GM21576 (cell line): Measurements from ENCODE around the gene SPATA45.

Experiments used
- ATAC-seq: cut with Tn5 transposase; IDR thresholded peaks from one replicate; pipeline ENCODE4 v1.9.1; 2021; ENCODE audit warnings: mild to moderate bottlenecking, moderate library complexity; ENCODE audit not compliant: unreplicated experiment

Gene SPATA45

GRCh38 chr1:212782422-212783154 lies 64.9 kb downstream of the SPATA45 start:
- no peak for ATAC-seq

GRCh38 chr1:212781225-212781624 lies 66.2 kb downstream of the SPATA45 start:
- ATAC-seq: no peak

DNA sequence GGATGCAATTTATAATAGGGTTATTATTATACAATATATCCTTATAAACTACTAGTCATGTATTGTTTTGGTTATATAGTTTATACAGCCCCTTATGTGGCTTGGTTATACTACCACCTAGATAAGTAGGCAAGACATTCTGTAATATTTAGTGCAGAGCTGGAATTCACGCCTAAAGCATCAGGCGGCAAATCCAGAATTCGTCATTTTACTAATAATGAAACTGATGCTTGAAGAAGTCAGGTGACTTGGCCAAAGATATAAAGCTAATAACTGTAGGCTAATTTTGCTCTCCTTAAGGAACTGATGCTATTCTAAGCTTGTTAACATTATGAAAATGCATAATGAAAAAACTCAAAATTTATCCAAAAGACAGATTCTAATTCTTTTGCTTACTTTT lies 66.7 kb downstream of the SPATA45 start:
- no peak for ATAC-seq
